K562 (cell line): ENCODE data around the gene DGCR8. TPM values are rescaled to one million over a fixed set of nuclear protein-coding genes. Genes with fewer than 3 reads are reported as not detected.

Experiments
- BACH1 ChIP-seq: fragments of 200-800 bp; sonication (Bioruptor generic); IDR thresholded peaks from 2 replicates; pipeline ENCODE4 v1.6.1; 2016; ENCODE audit warnings: missing genetic modification characterization, missing compliant biosample characterization
- DNMT1 ChIP-seq: fragments of 450-650 bp; IDR thresholded peaks from 2 replicates; pipeline ENCODE4 v1.6.1; 2016; ENCODE audit warnings: antibody characterized with exemption, mild to moderate bottlenecking
- FOXJ3 ChIP-seq: sonication (generic); formaldehyde crosslinking; IDR thresholded peaks from 2 replicates; pipeline ENCODE4 v1.4.0; 2020; ENCODE audit warnings: mild to moderate bottlenecking, missing genetic modification reagents
- KLF6 ChIP-seq: fragments of 250-450 bp; sonication (Bioruptor Pico); IDR thresholded peaks from 2 replicates; pipeline ENCODE4 v1.4.0; 2020; ENCODE audit warnings: mild to moderate bottlenecking, moderate library complexity, borderline replicate concordance
- MLLT1 ChIP-seq, 2 experiments: fragments of 450-650 bp; IDR thresholded peaks; 2 replicates each; pipeline ENCODE4 v1.6.1; 2016
- MTF1 ChIP-seq: fragments of 250-450 bp; sonication (Bioruptor Pico); IDR thresholded peaks from 2 replicates; pipeline ENCODE4 v1.9.0; 2021; ENCODE audit warnings: moderate library complexity, mild to moderate bottlenecking, inconsistent platforms, borderline replicate concordance
- NCOA4 ChIP-seq: fragments of 450-650 bp; IDR thresholded peaks from 2 replicates; pipeline ENCODE4 v1.6.1; 2018; ENCODE audit warnings: mild to moderate bottlenecking; ENCODE audit not compliant: partially characterized antibody
- PRMT5 ChIP-seq: sonication (generic); formaldehyde crosslinking; IDR thresholded peaks from 2 replicates; pipeline ENCODE4 v1.5.0; 2020; ENCODE audit warnings: missing genetic modification reagents
- PYGO2 ChIP-seq: fragments of 450-650 bp; IDR thresholded peaks from 2 replicates; pipeline ENCODE4 v1.6.1; 2016; ENCODE audit warnings: mild to moderate bottlenecking, missing genetic modification characterization, moderate library complexity, missing compliant biosample characterization
- RB1 ChIP-seq: fragments of 450-650 bp; IDR thresholded peaks from 2 replicates; pipeline ENCODE4 v1.6.1; 2017; ENCODE audit warnings: low read depth, mild to moderate bottlenecking
- RBM34 ChIP-seq: fragments of 200-400 bp; formaldehyde crosslinking; IDR thresholded peaks from 2 replicates; pipeline ENCODE4 v1.6.1; 2018; ENCODE audit warnings: low read length, borderline replicate concordance; ENCODE audit not compliant: insufficient read depth
- SMARCC2 ChIP-seq: fragments of 450-650 bp; IDR thresholded peaks from 2 replicates; pipeline ENCODE4 v1.6.1; 2017; ENCODE audit warnings: antibody characterized with exemption, moderate library complexity, mild to moderate bottlenecking, low read depth
- STAT6 ChIP-seq: sonication (generic); formaldehyde crosslinking; IDR thresholded peaks from 2 replicates; pipeline ENCODE4 v1.8.1; 2023; ENCODE audit warnings: mild to moderate bottlenecking, missing genetic modification reagents
- TAF9B ChIP-seq: fragments of 450-650 bp; IDR thresholded peaks from 2 replicates; pipeline ENCODE4 v1.6.1; 2018; ENCODE audit warnings: mild to moderate bottlenecking; ENCODE audit not compliant: partially characterized antibody
- TBL1XR1 ChIP-seq, 2 experiments: IDR thresholded peaks; 2 replicates each; pipeline ENCODE4 v1.6.1; 2012; ENCODE audit warnings: improper control_type of control experiment in 2 of 2, low read length in 2 of 2, mild to moderate bottlenecking in 1 of 2
- ZC3H8 ChIP-seq: fragments of 450-650 bp; IDR thresholded peaks from 2 replicates; pipeline ENCODE4 v1.6.1; 2017
- ZNF184 ChIP-seq: sonication (generic); formaldehyde crosslinking; IDR thresholded peaks from 2 replicates; pipeline ENCODE4 v1.5.0; 2020; ENCODE audit warnings: missing genetic modification reagents
- ZNF507 ChIP-seq: conservative IDR thresholded peaks from 2 replicates; pipeline ENCODE4 v1.6.1; 2017; ENCODE audit warnings: missing genetic modification characterization, missing compliant biosample characterization
- ZNF830 ChIP-seq: fragments of 250-450 bp; sonication (Bioruptor Pico); IDR thresholded peaks from 2 replicates; pipeline ENCODE4 v1.5.0; 2021; ENCODE audit warnings: mild to moderate bottlenecking
- polyA plus RNA-seq, 8 experiments: library from polyadenylated mRNA; depleted of rRNA in 4 of 8; stranded (reverse) in 5 of 8; unstranded in 3 of 8; fragments of >200 nt; fragmentation: Nextera tagmentation in 2 of 8; fragmentation: Illumina TruSeq in 1 of 8; extraction: Ambion mirVana in 2 of 8; extraction: Trizol in 1 of 8; gene quantifications; 2 replicates each; pipeline versions ENCODE4 v1.2.1 to v1.2.3, GENCODE V29; 2011 to 2014; ENCODE audit warnings: inconsistent platforms in 1 of 8, missing spikeins in 1 of 8
- total RNA-seq, 7 experiments: library from RNA; depleted of rRNA in 6 of 7; stranded (reverse); fragments of >200 nt in 6 of 7; fragmentation: Illumina TruSeq in 2 of 7; extraction: Trizol in 2 of 7; gene quantifications; 2 replicates each; pipeline versions ENCODE4 v1.2.1 to v1.2.3, GENCODE V29; 2011 to 2021; ENCODE audit warnings: low replicate concordance in 1 of 7
- TF ChIP-seq, protein P1 (sequence below): fragments of 450-650 bp; formaldehyde crosslinking; IDR thresholded peaks from 2 replicates; pipeline ENCODE4 v1.4.0; 2020; ENCODE audit warnings: mild to moderate bottlenecking, moderate library complexity
- TF ChIP-seq, protein P2 (sequence below): conservative IDR thresholded peaks from 2 replicates; pipeline ENCODE4 v1.6.1; 2011; ENCODE audit warnings: low read depth, mild to moderate bottlenecking, low read length; ENCODE audit not compliant: control insufficient read depth
- TF ChIP-seq, protein P3 (sequence below): fragments of 250-450 bp; sonication (Bioruptor Pico); IDR thresholded peaks from 2 replicates; pipeline ENCODE4 v1.5.0; 2022; ENCODE audit warnings: mild to moderate bottlenecking

The DGCR8 gene
- total and polyA plus RNA-seq, 9 of the 15 experiments (the other 6 are each of a cell fraction or from before 2014, with no cell fraction given), result 5.9 to 144 (median 80.1) TPM

GRCh38 chr22:20071524-20071972, 8.5 kb upstream of the DGCR8 start (continued):
- peak in 1 of 2 experiments; percentile 18; a peak in 1 of 4 replicates for TF ChIP-seq TBL1XR1 (IDR thresholded peaks at IDR 0.05; ENCODE audit: low read length in 2 of 2)
- no peak for TF ChIP-seq PYGO2 (tag)
- no peak for TF ChIP-seq PRMT5 (CRISPR knock-in tag)
- no peak for TF ChIP-seq ZNF507 (tag)
- TF ChIP-seq, protein P1, sequence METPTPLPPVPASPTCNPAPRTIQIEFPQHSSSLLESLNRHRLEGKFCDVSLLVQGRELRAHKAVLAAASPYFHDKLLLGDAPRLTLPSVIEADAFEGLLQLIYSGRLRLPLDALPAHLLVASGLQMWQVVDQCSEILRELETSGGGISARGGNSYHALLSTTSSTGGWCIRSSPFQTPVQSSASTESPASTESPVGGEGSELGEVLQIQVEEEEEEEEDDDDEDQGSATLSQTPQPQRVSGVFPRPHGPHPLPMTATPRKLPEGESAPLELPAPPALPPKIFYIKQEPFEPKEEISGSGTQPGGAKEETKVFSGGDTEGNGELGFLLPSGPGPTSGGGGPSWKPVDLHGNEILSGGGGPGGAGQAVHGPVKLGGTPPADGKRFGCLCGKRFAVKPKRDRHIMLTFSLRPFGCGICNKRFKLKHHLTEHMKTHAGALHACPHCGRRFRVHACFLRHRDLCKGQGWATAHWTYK (CRISPR knock-in tag), result no peak
- no peak; the same call in 1 of the 2 replicates for TF ChIP-seq STAT6
- 0 out of 2 replicates have a peak, but pooled peaks have one; percentile 50 for TF ChIP-seq ZNF830 (CRISPR knock-in tag)
- no peak for TF ChIP-seq FOXJ3 (CRISPR knock-in tag)
- TF ChIP-seq NCOA4, result no peak
- TF ChIP-seq, protein P2, sequence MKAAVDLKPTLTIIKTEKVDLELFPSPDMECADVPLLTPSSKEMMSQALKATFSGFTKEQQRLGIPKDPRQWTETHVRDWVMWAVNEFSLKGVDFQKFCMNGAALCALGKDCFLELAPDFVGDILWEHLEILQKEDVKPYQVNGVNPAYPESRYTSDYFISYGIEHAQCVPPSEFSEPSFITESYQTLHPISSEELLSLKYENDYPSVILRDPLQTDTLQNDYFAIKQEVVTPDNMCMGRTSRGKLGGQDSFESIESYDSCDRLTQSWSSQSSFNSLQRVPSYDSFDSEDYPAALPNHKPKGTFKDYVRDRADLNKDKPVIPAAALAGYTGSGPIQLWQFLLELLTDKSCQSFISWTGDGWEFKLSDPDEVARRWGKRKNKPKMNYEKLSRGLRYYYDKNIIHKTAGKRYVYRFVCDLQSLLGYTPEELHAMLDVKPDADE, result no peak
- TF ChIP-seq MTF1 (CRISPR knock-in tag), result no peak
- no peak for TF ChIP-seq ZC3H8
- no peak for TF ChIP-seq KLF6 (CRISPR knock-in tag)
- TF ChIP-seq RBM34, result no peak
- no peak for TF ChIP-seq DNMT1
- TF ChIP-seq BACH1 (tag), result no peak
- TF ChIP-seq SMARCC2, result no peak
- TF ChIP-seq, protein P3, sequence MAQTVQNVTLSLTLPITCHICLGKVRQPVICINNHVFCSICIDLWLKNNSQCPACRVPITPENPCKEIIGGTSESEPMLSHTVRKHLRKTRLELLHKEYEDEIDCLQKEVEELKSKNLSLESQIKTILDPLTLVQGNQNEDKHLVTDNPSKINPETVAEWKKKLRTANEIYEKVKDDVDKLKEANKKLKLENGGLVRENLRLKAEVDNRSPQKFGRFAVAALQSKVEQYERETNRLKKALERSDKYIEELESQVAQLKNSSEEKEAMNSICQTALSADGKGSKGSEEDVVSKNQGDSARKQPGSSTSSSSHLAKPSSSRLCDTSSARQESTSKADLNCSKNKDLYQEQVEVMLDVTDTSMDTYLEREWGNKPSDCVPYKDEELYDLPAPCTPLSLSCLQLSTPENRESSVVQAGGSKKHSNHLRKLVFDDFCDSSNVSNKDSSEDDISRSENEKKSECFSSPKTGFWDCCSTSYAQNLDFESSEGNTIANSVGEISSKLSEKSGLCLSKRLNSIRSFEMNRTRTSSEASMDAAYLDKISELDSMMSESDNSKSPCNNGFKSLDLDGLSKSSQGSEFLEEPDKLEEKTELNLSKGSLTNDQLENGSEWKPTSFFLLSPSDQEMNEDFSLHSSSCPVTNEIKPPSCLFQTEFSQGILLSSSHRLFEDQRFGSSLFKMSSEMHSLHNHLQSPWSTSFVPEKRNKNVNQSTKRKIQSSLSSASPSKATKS (CRISPR knock-in tag), result no peak
- no peak for TF ChIP-seq RB1
- TF ChIP-seq TAF9B, result no peak
- no peak for TF ChIP-seq MLLT1 (IDR thresholded peaks at IDR 0.05)
- no peak for TF ChIP-seq ZNF184
